ENCODE data around the gene R3HDM4.
A peak's percentile ranks its signal among the peaks of the same experiment; 100 is the strongest.

Gene R3HDM4

GRCh38 chr19:918481-919198 lies 5.6 kb upstream of the R3HDM4 start:
- no peak for DNase-seq (ENCODE audit: low read depth)
- peak overlapping the region; percentile 53 for H3K4me3 ChIP-seq (ENCODE audit: low read depth, low read length)
- TF ChIP-seq CTCF (IDR thresholded peaks at IDR 0.05; ENCODE audit: insufficient read depth, low read depth, low read length, missing control alignments): no peak

GRCh38 chr19:918152-918437 lies 5.1 kb upstream of the R3HDM4 start:
- H3K4me3 ChIP-seq (ENCODE audit: low read depth, low read length): no peak overlapping the region
- no peak for TF ChIP-seq CTCF (IDR thresholded peaks at IDR 0.05; ENCODE audit: insufficient read depth, low read depth, low read length, missing control alignments)
- DNase-seq (ENCODE audit: low read depth): no peak

GRCh38 chr19:917323-918151 lies 4.5 kb upstream of the R3HDM4 start, which contains the start of gene KISS1R:
KISS1R (plus strand) TSS chr19:917333; CDS start chr19:917503, 170 bp downstream.
- H3K4me3 ChIP-seq (ENCODE audit: low read depth, low read length): no peak within 1 kb of the TSS; the same call in 1 of the 2 replicates
- TF ChIP-seq CTCF (IDR thresholded peaks at IDR 0.05; ENCODE audit: insufficient read depth, low read depth, low read length, missing control alignments): peak; percentile 76
- DNase-seq (ENCODE audit: low read depth): peak; percentile 65

GRCh38 chr19:916645-917322 lies 3.8 kb upstream of the R3HDM4 start:
- no peak for TF ChIP-seq CTCF (IDR thresholded peaks at IDR 0.05; ENCODE audit: insufficient read depth, low read depth, low read length, missing control alignments)
- H3K4me3 ChIP-seq (ENCODE audit: low read depth, low read length): no peak overlapping the region
- no peak for DNase-seq (ENCODE audit: low read depth)

GRCh38 chr19:912181-913079 lies 589 bp downstream of the R3HDM4 start:
- TF ChIP-seq CTCF (IDR thresholded peaks at IDR 0.05; ENCODE audit: insufficient read depth, low read depth, low read length, missing control alignments): no peak
- H3K4me3 ChIP-seq (ENCODE audit: low read depth, low read length): peak overlapping the region; percentile 82
- DNase-seq (ENCODE audit: low read depth): peak; percentile 51
